Umbilical cord (tissue), 2 donors: ENCODE results near the gene STAP1. TPM values are rescaled to one million over a fixed set of nuclear protein-coding genes. Genes with fewer than 3 reads are reported as not detected.

ENCODE experiments used
- DNase-seq: peaks from one replicate; pipeline ENCODE4 v3.0.0-alpha.2; 2015; ENCODE audit warnings: low spot score
- total RNA-seq: library from RNA; depleted of rRNA; stranded (reverse); fragments of >200 nt; gene quantifications from one replicate; pipeline ENCODE4 v1.2.3, GENCODE V29; 2014; ENCODE audit warnings: low replicate concordance; ENCODE audit not compliant: insufficient read depth

The STAP1 gene
- total RNA-seq, 1 donor from 2014 or later: 5.5 TPM

- DNase-seq: no peak
These were observed 3.1 kb upstream of the STAP1 start for GRCh38 chr4:67555447-67555846.

- DNase-seq: peak; percentile 4
These were observed 2.1 kb upstream of the STAP1 start for GRCh38 chr4:67556436-67556835.

DNA sequence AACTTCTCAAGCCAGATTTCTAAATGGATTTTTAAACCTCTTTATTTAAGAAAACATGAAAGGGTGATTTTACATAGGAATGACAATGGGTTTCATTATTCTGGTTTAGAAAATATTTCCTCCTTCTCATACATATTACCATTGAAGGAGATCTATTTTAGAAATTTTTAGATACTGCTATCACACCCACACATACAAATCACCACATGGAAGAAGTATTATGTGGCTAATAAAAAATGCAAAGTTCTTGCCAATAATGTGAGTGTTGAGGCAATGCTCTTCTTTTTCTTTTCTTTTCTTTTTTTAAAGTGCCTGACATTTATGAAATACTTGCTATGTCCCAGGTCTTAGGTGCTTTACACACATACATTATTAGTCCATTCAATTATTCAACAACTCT is 6.8 kb downstream of the STAP1 start:
- no peak for DNase-seq

GRCh38 chr4:67566335-67566734 is 7.8 kb downstream of the STAP1 start:
- no peak for DNase-seq

DNA sequence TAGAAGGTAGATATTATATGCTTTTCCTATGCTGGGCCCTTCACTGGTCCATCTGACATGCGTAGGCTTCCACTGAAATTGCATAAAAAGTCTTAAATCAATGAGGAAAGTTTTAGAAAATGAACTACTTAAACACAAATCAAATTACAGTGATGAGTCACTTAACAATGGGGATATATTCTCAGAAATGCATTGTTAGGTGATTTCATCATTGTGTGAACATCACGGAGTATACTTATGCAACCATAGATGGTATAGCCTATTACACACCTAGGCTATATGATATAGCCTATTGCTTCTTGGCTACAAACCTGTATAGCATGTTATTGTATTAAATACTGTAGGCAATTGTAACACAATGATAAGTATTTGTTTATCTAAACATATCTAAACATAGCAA is 10.3 kb downstream of the STAP1 start:
- DNase-seq: no peak

GRCh38 chr4:67570537-67570936 is 12.0 kb downstream of the STAP1 start:
- no peak for DNase-seq

- no peak for DNase-seq
These were observed 13.4 kb downstream of the STAP1 start for GRCh38 chr4:67571975-67572374.

DNA sequence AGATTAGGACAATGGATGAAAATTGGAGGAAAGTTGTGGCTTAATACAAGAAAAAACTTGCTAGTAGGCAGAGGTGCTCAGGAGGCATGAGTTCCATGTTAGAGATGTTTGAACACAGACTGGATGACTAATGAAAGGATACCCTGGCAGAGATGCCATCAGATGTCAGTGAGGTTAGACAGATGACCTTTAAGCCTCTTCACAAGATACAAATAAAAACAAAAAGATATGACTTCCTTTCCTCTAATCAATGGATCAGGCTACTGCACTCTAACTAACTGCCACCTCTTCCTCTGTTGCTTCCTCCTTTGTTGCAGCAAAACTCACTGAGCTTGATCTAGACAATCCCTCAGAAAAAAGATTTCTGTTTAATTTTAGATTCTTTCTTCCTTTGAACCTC is 14.7 kb downstream of the STAP1 start:
- no peak for DNase-seq

DNA sequence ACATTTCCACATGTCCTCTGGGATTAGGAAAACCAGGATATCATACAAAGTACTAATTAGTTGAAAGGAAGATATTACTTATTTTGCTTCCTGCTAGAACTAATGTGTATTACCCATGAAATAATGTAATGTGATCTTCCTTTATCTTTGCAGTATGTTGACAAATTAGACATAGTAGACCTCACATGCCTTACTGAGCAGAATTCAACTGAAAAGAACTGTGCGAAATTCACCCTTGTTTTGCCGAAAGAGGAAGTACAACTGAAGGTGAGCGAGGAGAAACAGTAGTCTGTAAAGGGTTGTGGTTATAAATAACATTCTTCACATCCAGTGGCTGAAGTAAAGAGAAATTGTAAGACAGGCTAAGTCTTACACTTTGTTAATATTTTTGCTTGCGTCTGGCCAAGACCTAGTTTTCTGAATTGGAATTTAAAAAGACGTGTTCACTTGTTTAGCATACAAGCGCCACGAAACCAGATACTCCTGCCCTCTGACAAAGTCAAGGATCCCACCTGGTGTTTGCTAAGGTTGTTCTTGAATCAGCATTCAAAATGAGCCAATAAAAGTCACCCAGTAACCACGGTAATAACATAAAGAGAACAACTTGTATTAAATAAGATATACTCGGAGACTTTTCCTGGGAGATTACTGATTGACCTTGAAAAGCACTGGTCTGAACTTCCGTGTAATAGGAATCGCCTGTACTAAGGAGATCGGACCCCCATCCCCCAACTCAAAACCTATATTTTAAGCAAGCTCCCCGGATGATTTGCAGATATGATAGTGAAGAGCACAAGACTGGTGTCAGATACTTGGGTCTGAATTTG is 16.9 kb downstream of the STAP1 start:
- DNase-seq: no peak

DNA sequence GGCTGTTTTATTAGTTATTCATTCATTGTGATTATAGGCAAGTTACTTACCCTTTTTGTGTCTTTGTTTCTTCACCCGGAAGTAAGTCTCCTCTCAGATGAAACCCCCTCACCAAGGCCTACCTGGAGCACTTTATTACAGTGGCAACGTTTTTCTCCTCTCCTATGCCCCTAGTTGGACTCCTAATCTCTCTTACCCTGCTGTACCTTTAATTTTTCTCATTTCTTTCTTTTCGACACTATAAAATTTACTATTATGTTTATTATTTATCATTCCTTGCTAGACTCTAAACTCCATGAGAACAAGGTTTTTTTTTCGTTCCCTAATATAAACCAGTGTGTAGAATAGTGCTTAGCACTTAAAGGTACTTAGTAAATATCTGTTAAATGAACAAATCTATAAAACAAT is 17.5 kb downstream of the STAP1 start:
- no peak for DNase-seq

DNA sequence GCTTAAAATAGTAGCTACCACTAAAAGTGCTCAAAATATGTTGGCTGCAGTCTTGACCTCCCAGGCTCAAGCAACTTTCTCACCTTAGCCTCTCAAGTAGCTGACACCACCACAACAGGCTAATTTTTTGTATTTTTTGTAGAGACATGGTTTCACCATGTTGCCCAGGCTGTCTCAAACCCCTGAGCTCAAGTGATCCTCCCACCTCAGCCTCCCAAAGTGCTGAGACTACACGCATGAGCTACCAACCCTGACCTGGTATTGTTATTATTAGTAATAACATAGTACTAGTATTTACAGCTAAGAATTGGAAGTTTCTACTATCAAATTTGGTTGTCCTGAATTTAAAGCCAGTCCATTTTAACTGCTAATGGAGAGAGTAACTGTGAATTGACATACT is 18.0 kb downstream of the STAP1 start:
- DNase-seq: no peak

DNA sequence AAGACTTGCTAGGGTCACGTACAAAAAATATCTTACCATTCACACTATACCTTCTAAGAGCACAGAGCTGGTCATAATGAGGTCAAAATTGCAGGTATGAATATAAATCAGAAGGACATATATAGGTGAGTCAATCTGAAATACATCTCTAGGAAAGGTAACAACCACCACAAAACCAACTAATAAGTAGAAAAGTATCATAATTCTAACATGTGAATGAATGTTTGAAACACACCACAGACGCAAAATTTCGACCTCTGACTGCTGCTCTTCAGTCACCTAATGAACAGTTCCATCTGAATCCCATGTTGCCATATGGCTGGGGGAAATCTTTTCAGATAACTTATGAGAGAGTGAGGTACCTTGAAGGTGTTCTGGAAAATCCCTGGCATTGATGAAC is 22.1 kb downstream of the STAP1 start:
- no peak for DNase-seq

DNA sequence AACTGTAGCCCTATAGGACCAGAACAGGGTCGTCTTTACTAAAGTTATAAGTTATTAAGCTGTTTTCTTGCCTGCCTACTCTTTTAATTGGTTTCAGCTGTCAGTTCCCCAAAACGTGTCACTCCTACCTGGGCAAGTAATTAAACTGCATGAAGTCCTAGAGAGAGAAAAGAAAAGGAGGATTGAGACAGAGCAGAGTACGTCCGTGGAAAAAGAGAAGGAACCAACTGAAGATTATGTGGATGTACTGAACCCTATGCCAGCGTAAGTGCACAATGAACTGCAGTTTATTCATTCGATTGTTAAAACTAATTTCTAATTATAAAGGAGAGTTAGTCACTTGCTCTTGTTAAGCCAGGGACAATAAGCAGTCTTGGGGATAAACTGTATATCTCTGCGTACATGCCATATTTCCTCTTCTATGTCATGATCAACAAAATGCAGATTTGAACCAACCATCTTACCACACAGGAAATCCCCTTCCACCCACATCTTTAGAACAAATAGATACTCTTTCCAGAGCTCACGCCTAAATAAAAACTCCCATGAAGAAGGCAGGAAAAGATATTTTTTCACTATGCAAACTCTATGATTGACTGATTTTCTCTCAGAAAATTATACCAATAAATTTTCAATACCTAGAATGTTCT is 22.8 kb downstream of the STAP1 start:
- DNase-seq: no peak

DNA sequence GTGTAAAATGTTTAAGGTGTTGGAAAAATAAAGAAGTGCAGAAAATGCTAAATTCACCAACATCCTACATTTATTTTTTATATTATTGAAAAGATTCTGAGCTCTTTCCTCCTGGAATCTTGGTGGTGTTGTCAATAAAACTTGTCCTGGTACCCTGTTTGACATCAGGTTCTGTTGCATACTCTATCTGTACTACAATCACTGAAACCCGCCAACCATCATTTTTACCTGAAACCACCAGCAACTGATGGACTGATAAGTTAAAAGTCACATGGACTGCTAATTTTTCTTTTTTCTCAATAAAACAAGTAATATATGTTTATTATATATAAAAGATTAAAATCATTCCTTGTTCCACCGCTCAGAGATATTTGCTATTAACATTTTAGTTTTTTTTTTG is 23.4 kb downstream of the STAP1 start:
- no peak for DNase-seq

GRCh38 chr4:67584496-67584895 is 26.0 kb downstream of the STAP1 start:
- DNase-seq: no peak

DNA sequence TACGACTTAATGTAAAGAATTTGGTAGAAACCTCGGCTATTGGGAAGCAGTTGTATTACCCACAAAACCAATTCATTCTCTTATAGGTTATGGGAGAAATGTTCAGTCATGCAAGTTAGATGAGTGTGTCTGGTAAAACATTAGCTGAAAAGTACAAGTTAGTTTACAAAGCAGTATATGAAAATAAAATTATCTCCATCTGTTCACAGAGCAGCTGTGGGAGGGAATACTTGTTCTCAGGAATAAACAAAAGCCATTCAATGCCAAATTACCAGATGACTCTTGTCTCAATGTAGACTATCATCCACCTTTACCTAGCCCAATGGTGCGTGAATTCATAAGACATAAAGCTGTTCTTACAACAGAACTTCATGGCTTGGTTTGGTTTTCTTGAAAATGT is 28.6 kb downstream of the STAP1 start:
- DNase-seq: no peak

- DNase-seq: peak; percentile 40
These were observed 35.2 kb downstream of the STAP1 start for GRCh38 chr4:67593741-67594175.

- no peak for DNase-seq
These were observed 44.9 kb downstream of the STAP1 start for GRCh38 chr4:67603310-67604028.

DNA sequence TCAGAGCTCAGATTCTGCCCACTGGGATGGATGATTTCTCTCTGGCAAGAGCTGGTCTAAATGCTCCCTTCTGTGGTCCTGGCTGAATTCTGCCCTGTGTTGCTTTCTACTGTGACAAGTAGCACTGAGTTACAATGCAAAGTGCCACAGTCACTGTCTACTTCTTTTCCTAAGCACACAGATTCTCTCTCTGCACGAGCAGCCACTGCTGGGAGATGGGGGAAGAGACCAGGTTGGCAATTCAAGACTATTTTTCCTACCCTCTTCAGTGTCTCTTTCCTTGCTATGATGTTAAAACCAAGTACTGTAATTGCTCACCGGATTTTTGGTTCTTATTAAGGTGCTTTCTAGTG is 45.5 kb downstream of the STAP1 start:
- DNase-seq: no peak

DNA sequence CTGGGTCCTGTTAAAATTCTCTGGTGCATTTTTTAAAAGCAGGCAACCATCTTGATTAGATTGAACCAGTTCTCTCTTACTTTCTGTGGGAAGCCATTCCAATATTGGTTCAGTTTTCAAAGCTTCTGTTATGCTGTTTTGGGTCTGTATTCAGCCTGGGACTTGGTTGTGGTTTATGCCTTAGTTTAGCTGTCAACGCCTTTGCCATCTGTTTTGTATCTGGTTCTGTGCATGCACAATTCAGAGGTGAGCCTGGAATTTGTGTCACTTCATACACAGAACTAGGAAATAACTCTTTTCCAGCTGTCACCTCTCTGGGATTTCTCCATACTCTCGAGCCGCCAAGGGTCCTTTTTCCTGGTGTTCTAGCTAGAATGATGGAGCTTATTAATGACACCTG is 46.2 kb downstream of the STAP1 start:
- DNase-seq: no peak

DNA sequence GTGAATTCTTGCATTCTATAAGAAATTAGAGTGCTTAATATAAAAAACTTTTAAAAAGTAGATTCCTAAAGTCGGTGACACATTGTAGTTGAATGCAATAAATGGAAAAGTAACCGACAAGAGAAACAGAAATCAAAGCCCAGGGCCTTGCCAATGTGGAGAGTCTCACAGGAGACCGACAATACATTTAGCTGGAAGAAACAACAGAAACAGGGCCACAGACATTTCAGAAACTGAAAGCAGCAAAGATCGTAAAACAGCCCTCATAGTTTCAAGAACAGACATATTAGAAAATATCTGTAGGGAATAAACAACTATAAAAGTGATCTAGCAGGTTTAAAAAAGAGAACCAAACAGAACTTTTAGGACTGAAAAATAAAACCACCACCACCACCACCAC is 49.5 kb downstream of the STAP1 start:
- no peak for DNase-seq

DNA sequence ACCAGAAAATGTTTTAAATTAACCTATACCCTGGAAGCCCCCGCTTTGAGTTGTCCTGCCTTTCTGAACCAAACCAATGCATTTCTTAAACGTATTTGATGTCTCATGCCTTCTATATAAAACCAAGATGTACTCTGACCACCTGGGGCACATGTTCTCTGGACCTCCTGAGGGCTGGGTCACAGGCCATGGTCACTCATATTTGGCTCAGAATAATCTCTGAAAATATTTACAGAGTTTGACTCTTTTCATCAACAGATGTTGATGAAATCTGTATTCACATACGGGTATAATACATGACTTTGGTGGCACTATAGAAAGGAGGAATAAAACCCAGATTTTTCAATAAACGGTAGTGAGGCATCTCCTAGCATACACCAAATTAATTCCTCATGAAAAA is 55.7 kb downstream of the STAP1 start:
- no peak for DNase-seq

DNA sequence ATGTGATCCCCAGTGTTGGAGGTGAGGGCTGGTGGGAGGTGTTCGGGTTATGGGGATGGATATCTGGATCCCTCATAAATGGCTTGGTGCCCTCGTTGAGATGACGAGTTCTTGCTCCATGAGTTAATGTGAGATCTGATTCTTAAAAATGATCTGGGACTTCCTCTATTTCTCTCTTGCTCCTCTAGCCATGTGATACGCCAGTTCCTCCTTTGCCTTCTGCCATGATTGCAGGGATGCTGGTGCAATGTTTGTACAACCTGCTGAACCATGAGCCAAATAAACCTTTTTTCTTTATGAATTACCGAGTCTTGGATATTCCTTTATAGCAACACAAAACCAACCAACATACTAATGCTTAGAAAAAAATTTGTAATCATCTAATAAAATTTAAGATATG is 56.6 kb downstream of the STAP1 start:
- DNase-seq: no peak
